ENCODE data around the gene NPFF.

The NPFF gene

DNA sequence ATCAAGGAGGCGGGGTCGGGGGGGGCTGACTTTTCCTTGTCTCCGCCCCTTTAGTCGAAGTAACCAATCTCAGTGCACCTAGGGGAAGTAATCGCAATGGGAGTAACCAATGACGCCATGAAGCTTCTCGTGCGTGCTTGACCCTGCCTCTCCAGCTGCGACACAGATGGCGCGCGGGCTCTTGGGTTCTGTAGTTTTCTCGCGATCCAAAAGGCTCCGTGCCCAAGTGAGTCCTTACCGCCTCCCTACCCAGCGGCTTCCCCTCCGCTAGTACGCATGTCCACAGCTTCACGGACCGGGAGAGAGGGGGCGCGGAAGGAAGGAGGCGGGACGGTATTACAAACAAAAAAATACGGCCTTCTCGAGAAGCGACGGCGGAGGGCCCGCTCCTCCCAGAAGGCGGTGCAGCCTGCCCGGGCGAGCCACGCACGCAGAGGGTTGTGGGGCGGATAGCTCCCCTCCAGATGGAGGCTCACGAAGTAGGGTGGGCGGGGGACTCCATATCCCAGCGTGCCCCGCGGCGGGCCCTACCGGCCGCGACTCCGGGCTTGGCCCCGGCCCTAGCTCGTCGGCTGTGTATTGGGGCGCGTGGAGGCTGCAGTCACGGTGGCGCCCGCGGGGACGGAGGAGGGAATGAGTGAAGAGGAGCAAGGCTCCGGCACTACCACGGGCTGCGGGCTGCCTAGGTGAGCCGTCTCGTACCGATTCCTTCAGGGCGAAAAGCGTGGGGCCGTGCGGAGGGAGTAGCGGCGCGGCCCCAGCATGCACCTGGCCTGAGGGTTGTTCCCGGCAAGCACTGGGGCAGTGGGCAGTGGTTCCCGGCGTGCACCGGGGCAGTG, 6.3 kb downstream of the NPFF start, which contains the start of gene TARBP2:
Gene TARBP2 (plus strand): TSS at position 508 of the 839 bp plus-strand sequence. CDS start 126 bp downstream, at position 634.
- no peaks in the 10 kb centered on the region for H3K36me3 ChIP-seq (ENCODE audit: control insufficient read depth, insufficient read depth, low read length)
- peak within 1 kb of the TSS; percentile 81 for H3K9ac ChIP-seq (ENCODE audit: low read length)
- H3K4me3 ChIP-seq (ENCODE audit: low read length): peak within 1 kb of the TSS; percentile 68
- H3K4me1 ChIP-seq (ENCODE audit: control insufficient read depth, insufficient read depth, low read length): peaks cover 28% of the 10 kb centered on the region
- H3K27me3 ChIP-seq (ENCODE audit: control insufficient read depth, insufficient read depth, low read length): no peaks in the 10 kb centered on the region
- H3K9me3 ChIP-seq (ENCODE audit: control insufficient read depth, low read length): no peaks in the 10 kb centered on the region

DNA sequence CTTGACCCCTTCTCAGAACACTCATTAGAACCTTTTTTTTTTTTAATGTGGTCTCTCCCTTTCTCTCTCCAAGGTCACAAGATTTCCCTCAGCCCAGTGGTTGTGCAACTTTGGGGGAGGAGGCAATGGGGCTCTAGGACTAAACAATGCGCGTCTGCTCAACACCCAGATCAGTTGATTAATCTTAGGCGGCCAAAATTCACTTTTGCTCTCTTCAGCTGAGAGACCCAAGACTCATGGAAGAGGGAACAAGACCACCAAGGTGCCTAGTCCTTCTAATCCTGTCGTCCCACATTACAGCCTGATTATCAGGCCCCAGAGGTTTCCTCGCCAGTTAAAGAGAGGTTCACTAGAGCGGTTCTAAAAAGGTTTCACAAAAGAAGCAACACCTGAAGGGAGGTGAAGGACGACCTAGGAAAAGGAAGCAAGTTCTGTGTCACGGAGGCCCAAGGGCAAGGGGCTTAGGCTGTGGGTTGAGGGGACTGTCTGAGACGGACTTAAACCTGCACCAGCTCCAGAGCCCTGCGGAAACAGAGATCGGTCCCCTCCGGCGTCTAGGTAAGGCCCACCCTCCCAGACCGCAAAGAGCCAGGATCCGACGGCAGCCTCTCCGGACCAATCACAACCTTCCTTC, 7.0 kb downstream of the NPFF start:
- Histone ChIP-seq H3K27me3 (ENCODE audit: control insufficient read depth, insufficient read depth, low read length) (no peaks in the 10 kb centered on the region), H3K9ac (ENCODE audit: low read length) (peak overlapping the region; percentile 81), H3K36me3 (ENCODE audit: control insufficient read depth, insufficient read depth, low read length) (no peaks in the 10 kb centered on the region), H3K9me3 (ENCODE audit: control insufficient read depth, low read length) (no peaks in the 10 kb centered on the region), H3K4me1 (ENCODE audit: control insufficient read depth, insufficient read depth, low read length) (peaks cover 30% of the 10 kb centered on the region), H3K4me3 (ENCODE audit: low read length) (peak overlapping the region; percentile 68)

DNA sequence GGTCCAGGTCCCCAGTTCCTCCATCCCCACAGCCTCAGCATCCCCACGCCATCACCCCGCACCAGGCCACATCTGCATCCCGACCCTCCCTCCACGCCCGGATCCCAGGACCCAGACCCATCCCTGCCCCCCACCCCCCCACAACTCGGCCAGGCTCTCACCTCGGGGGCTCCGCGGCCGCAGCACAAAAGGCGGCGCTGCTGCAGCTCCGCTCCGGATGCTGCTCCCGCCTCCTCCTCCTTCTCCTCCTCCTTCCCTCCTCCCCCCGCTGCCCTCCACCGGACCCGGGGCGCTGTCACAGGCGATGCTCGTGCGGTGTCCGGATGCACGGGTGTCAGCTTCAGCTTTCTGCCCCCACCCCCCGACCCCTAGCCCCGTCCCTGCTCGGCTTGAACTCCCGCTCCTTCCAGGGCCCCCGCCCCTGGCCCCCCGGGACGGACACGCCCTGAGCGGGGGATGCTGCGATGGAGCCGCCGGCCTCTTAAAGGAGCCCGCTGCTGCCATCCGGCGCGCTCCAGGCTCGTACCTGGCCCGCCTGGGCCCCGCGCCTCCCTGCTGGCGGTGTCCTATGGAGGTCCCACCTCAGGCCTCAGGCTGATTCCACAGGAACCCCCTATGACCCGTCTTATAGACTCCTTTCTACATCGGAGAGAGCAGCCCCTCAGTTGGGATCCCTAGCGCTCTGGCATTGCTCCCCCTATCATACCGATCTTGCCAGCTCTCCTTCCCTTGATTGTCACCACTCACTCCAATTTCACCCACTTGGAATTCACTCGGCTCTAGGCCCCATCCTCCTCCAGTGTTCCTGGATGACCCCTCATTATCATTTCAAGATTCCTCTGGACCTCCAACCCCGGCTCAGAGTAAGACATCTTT, 7.8 kb downstream of the NPFF start, which contains the start of gene MAP3K12:
Gene MAP3K12 (minus strand): TSS at position 193 of the 876 bp plus-strand sequence. CDS start 12,067 bp downstream, outside the sequence.
- H3K36me3 ChIP-seq (ENCODE audit: control insufficient read depth, insufficient read depth, low read length): no peaks in the 10 kb centered on the region
- peaks cover 30% of the 10 kb centered on the region for H3K4me1 ChIP-seq (ENCODE audit: control insufficient read depth, insufficient read depth, low read length)
- no peaks in the 10 kb centered on the region for H3K27me3 ChIP-seq (ENCODE audit: control insufficient read depth, insufficient read depth, low read length)
- H3K4me3 ChIP-seq (ENCODE audit: low read length): peak within 1 kb of the TSS; percentile 68
- H3K9ac ChIP-seq (ENCODE audit: low read length): peak within 1 kb of the TSS; percentile 81
- no peaks in the 10 kb centered on the region for H3K9me3 ChIP-seq (ENCODE audit: control insufficient read depth, low read length)

DNA sequence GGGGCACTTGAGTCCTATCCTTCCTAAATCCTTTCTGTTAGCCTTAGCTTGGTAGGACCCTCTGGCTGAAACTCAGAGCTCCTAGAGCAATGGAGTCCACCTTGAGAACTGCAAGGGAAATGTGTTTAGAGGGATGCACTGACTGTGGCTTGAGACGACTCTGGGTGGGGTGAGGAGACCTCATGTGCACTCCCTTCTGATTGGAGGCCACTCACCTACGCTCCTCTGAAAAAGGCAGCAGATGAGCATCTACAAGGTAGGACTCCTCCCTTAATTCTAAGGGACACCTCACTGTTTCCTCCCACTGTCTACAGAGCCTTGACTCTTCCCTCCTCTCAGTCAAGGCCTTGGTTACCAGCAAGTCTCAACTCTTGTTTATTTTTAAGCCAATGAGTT, 9.1 kb downstream of the NPFF start:
- Histone ChIP-seq H3K9ac (ENCODE audit: low read length) (peak overlapping the region; percentile 29), H3K4me3 (ENCODE audit: low read length) (no peak overlapping the region), H3K4me1 (ENCODE audit: control insufficient read depth, insufficient read depth, low read length) (peaks cover 39% of the 10 kb centered on the region), H3K36me3 (ENCODE audit: control insufficient read depth, insufficient read depth, low read length) (no peaks in the 10 kb centered on the region), H3K27me3 (ENCODE audit: control insufficient read depth, insufficient read depth, low read length) (no peaks in the 10 kb centered on the region), H3K9me3 (ENCODE audit: control insufficient read depth, low read length) (no peaks in the 10 kb centered on the region)

DNA sequence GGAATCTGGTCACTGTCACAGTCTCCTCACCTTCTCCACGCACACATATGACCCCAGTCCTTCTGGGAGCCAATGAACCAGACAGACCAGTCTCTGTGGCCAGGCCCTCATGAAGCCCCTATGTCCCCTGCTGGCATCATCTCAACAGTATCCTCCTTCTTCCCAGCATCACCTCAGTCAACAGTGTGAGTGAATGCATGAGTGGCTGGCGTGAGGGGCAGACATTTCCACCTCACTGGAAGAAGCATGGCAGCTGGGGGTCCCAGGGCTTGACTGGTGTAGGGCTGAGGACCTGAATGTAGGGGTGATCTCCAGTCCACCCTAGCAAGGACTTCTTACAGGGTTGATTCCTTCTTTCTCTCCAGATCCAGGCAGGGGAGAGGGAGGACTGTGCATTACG, 9.8 kb downstream of the NPFF start:
- Histone ChIP-seq H3K9ac (ENCODE audit: low read length) (no peak overlapping the region), H3K9me3 (ENCODE audit: control insufficient read depth, low read length) (no peaks in the 10 kb centered on the region), H3K27me3 (ENCODE audit: control insufficient read depth, insufficient read depth, low read length) (no peaks in the 10 kb centered on the region), H3K4me3 (ENCODE audit: low read length) (no peak overlapping the region), H3K4me1 (ENCODE audit: control insufficient read depth, insufficient read depth, low read length) (peaks cover 39% of the 10 kb centered on the region), H3K36me3 (ENCODE audit: control insufficient read depth, insufficient read depth, low read length) (no peaks in the 10 kb centered on the region)

DNA sequence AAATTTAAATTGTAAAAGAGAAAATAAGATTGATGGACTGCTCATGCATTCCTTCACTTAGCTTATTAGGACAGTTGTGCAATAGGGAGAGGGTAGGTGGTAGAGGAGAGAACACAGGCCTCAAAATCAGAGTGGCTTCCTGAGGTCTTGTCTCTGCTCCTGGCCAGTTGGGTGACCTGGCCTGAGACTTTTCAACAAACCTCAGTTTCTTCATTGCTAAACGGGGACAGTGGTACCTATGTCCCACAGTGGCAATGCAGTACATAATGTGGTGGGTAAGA, 10.6 kb downstream of the NPFF start:
- H3K9ac ChIP-seq (ENCODE audit: low read length): no peak overlapping the region
- no peaks in the 10 kb centered on the region for H3K9me3 ChIP-seq (ENCODE audit: control insufficient read depth, low read length)
- no peaks in the 10 kb centered on the region for H3K36me3 ChIP-seq (ENCODE audit: control insufficient read depth, insufficient read depth, low read length)
- H3K4me3 ChIP-seq (ENCODE audit: low read length): no peak overlapping the region
- no peaks in the 10 kb centered on the region for H3K27me3 ChIP-seq (ENCODE audit: control insufficient read depth, insufficient read depth, low read length)
- peaks cover 33% of the 10 kb centered on the region for H3K4me1 ChIP-seq (ENCODE audit: control insufficient read depth, insufficient read depth, low read length)

DNA sequence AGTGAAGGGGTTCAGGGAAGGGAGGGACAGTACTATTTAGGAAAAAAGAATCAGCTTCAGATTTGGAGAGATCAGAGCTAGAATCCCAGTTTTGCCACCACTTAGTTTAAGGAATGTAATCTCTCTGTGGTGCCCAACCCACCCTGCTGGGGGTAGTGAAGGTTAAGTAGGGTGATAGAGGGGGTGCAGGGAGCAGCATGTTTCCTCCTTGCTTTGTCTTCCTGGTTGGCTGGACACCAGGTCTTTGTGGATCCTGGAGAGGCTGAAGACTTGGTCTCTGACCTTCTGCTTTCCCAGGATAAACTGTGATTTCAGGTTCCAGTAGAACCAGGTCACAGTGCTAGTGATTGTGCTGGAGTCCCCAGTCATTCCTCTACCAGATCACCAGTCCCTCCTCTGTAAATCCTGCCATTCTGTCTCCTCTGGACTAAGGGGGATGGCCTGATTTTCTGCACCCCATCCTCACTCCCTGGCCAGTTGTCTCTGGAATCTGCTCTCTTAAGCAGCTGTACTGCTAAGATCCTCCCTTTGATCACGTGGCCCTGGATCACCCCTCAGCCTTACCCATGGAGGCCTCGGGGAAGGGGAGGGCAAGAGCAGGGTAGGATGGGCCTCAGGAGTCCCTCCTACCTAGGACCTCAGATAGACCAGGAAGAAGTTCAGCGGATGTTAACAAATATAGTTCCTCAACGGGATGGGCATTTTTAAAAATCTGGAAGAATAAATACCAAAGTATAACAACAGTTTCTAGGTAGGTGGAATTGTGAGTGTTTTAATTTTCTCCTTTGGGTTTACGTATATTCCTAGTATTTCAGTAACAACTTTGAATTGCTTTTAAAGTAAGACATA, 11.2 kb downstream of the NPFF start:
- Histone ChIP-seq H3K9ac (ENCODE audit: low read length) (no peak overlapping the region), H3K36me3 (ENCODE audit: control insufficient read depth, insufficient read depth, low read length) (no peaks in the 10 kb centered on the region), H3K4me1 (ENCODE audit: control insufficient read depth, insufficient read depth, low read length) (peaks cover 30% of the 10 kb centered on the region), H3K4me3 (ENCODE audit: low read length) (no peak overlapping the region), H3K9me3 (ENCODE audit: control insufficient read depth, low read length) (no peaks in the 10 kb centered on the region), H3K27me3 (ENCODE audit: control insufficient read depth, insufficient read depth, low read length) (no peaks in the 10 kb centered on the region)

DNA sequence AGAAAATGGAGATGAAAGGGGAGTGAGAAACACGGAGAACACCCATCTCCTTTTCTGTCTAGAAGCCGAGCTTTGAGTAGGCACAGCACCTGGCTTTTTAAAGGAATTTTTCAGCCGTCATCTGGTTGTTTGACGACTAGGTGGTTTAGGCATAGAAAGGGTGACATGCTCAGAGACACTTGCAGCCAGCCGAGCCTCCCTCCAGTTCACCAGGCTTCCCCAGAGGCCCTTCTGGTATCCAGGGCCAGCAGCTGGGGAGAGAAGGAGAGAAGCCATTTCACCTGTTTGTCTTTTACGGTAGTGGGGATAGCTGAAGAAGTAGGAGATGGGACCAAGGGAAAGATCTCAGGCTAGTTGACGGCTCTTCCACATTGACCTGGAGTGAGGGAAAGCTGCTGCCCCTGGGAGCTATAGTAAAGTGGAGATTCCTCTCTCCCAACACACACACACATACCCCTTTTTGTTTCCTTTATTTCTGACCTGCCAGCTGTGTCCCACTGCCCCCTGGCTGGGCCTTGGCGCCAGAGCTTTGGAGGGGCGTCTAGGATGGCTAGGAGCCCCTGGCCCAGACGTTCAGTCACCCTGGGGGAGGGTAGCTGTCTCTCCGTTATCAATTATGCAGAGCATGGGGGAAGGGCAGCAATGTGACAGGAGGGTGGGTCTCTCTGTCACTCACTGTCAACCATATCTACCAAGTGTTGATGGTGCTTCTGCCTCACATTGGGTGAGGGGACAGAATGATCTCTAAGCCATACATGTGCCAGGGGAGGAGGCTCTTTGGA, 13.5 kb downstream of the NPFF start:
- Histone ChIP-seq H3K4me1 (ENCODE audit: control insufficient read depth, insufficient read depth, low read length) (peaks cover 20% of the 10 kb centered on the region), H3K9me3 (ENCODE audit: control insufficient read depth, low read length) (no peaks in the 10 kb centered on the region), H3K27me3 (ENCODE audit: control insufficient read depth, insufficient read depth, low read length) (no peaks in the 10 kb centered on the region), H3K4me3 (ENCODE audit: low read length) (peak overlapping the region; percentile 32), H3K9ac (ENCODE audit: low read length) (peak overlapping the region; percentile 75), H3K36me3 (ENCODE audit: control insufficient read depth, insufficient read depth, low read length) (no peaks in the 10 kb centered on the region)

DNA sequence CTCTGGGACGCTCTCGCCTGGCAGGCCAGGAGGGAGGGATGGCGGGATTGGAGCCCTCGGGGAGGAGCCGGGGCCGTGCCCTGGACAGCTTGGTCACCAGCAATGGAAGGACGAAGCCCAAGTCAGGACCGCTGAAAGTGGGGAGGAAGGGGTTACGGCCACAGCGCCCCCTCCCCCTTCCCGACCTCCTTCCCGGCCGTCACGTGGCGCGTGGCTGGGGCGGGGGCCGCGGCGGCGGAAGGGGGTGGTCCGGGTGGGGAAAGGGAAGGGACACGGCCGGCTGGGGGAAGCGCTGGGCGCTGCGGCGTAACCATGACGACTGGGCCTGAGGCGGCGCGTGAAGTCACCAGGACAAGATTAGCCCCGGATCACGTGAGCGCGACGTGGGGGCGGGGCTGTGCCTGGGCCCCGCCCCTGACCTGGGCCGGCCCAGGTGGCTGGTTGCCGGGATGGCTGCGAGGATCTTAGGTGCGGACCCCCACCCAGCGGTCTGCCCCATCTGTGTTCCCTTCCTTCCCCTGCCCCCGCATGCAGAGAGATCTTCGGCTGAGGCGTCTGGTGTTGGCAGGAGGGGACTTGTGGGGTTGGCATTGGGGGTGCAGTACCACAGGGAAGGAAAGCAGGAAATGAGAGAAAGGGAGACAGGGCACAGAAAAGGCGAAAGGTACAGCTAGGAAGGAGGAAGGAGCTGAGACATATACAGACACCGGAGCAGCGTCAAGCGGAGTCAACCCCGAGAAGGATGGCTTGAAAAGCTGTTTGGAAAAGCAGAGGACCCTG, 14.3 kb downstream of the NPFF start:
- peaks cover 15% of the 10 kb centered on the region for H3K4me1 ChIP-seq (ENCODE audit: control insufficient read depth, insufficient read depth, low read length)
- no peaks in the 10 kb centered on the region for H3K27me3 ChIP-seq (ENCODE audit: control insufficient read depth, insufficient read depth, low read length)
- H3K36me3 ChIP-seq (ENCODE audit: control insufficient read depth, insufficient read depth, low read length): no peaks in the 10 kb centered on the region
- H3K4me3 ChIP-seq (ENCODE audit: low read length): peak overlapping the region; percentile 32
- H3K9me3 ChIP-seq (ENCODE audit: control insufficient read depth, low read length): no peaks in the 10 kb centered on the region
- peak overlapping the region; percentile 75 for H3K9ac ChIP-seq (ENCODE audit: low read length)

DNA sequence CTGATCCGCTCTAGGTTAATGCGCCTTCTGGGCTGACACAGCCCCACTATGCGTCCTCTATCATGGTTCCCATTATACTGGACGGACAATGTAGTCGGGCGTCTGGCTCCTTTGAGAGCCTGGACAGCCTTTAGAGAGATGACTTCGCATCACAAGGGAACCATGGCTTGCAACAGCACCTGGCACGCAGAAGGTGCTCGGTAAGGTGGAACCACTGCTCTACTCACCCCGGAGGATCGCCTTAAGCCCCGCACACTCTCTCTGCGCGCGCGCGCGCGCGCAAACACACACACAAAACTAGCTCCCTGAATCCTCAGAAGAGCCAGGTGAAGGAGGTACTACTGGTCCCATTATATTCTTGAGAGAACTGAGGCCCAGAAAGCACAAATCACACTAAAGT, 15.1 kb downstream of the NPFF start:
- peaks cover 15% of the 10 kb centered on the region for H3K4me1 ChIP-seq (ENCODE audit: control insufficient read depth, insufficient read depth, low read length)
- no peak overlapping the region for H3K4me3 ChIP-seq (ENCODE audit: low read length)
- no peaks in the 10 kb centered on the region for H3K27me3 ChIP-seq (ENCODE audit: control insufficient read depth, insufficient read depth, low read length)
- H3K9me3 ChIP-seq (ENCODE audit: control insufficient read depth, low read length): no peaks in the 10 kb centered on the region
- no peaks in the 10 kb centered on the region for H3K36me3 ChIP-seq (ENCODE audit: control insufficient read depth, insufficient read depth, low read length)
- H3K9ac ChIP-seq (ENCODE audit: low read length): no peak overlapping the region
